CD14-positive monocyte (primary cell): ENCODE measurements around the gene INO80. TPM values are rescaled to one million over a fixed set of nuclear protein-coding genes. Genes with fewer than 3 reads are reported as not detected.

Experiments
- DNase-seq, 3 donors: peaks; one replicate each; pipeline ENCODE4 v3.0.0-alpha.2; 2011 to 2022
- H2AFZ ChIP-seq: 2 replicates; pipeline ENCODE4 v1.6.0; 2012; ENCODE audit warnings: mild to moderate bottlenecking, low read depth, low read length, inconsistent platforms; ENCODE audit not compliant: insufficient read depth, poor library complexity, severe bottlenecking
- H3K27ac ChIP-seq, 2 donors: 1 replicate in 1 of 2; 2 replicates in 1 of 2; pipeline ENCODE4 v1.5.1; 2012 to 2013; ENCODE audit warnings: low read length in 2 of 2, control low read depth in 1 of 2, inconsistent platforms in 1 of 2, low read depth in 1 of 2, mild to moderate bottlenecking in 1 of 2
- H3K27me3 ChIP-seq, 2 donors: one replicate each; pipeline versions ENCODE4 v1.6.0 to v1.6.1; 2011 to 2013; ENCODE audit warnings: low read length in 2 of 2; ENCODE audit not compliant: control insufficient read depth in 2 of 2, insufficient read depth in 2 of 2
- H3K36me3 ChIP-seq, 2 donors: replicated peaks in 1 of 2; 1 replicate in 1 of 2; 2 replicates in 1 of 2; pipeline versions ENCODE4 v1.5.1 to v1.6.1; 2012 to 2013; ENCODE audit warnings: low read length in 2 of 2, control low read depth in 1 of 2, inconsistent platforms in 1 of 2, mild to moderate bottlenecking in 1 of 2; ENCODE audit not compliant: insufficient read depth in 2 of 2, control insufficient read depth in 1 of 2
- H3K4me1 ChIP-seq, 2 donors: 1 replicate in 1 of 2; 2 replicates in 1 of 2; pipeline versions ENCODE4 v1.5.1 to v1.6.1; 2012 to 2013; ENCODE audit warnings: low read length in 2 of 2, control low read depth in 1 of 2, inconsistent platforms in 1 of 2, mild to moderate bottlenecking in 1 of 2, moderate library complexity in 1 of 2; ENCODE audit not compliant: insufficient read depth in 2 of 2, control insufficient read depth in 1 of 2
- H3K4me2 ChIP-seq: replicated peaks from 2 replicates; pipeline ENCODE3; 2012; ENCODE audit warnings: low read length, moderate library complexity, mild to moderate bottlenecking; ENCODE audit not compliant: poor library complexity, severe bottlenecking; ENCODE audit errors: extremely low read depth
- H3K4me3 ChIP-seq, 3 experiments: fragments of 200-600 bp in 1 of 3; sonication (generic) in 1 of 3; replicated peaks in 1 of 3; 1 replicate in 2 of 3; 2 replicates in 1 of 3; pipeline ENCODE4 v1.5.1; 2011 to 2013; ENCODE audit warnings: low read length in 3 of 3, mild to moderate bottlenecking in 3 of 3, control low read depth in 2 of 3, low read depth in 2 of 3, inconsistent platforms in 1 of 3, moderate library complexity in 1 of 3
- H3K79me2 ChIP-seq: 2 replicates; pipeline ENCODE4 v1.6.0; 2012; ENCODE audit warnings: mild to moderate bottlenecking, control low read depth, inconsistent platforms, low read length, moderate library complexity; ENCODE audit not compliant: insufficient read depth
- H3K9ac ChIP-seq: 2 replicates; pipeline ENCODE4 v1.6.0; 2017; ENCODE audit warnings: low read length, mild to moderate bottlenecking; ENCODE audit not compliant: insufficient read depth, poor library complexity, severe bottlenecking
- H3K9me3 ChIP-seq, 2 donors: replicated peaks in 1 of 2; 1 replicate in 1 of 2; 2 replicates in 1 of 2; pipeline versions ENCODE4 v1.5.1 to v1.6.1; 2012 to 2013; ENCODE audit warnings: low read length in 2 of 2, control low read depth in 1 of 2; ENCODE audit not compliant: control insufficient read depth in 1 of 2, insufficient read depth in 1 of 2
- H4K20me1 ChIP-seq: 2 replicates; pipeline ENCODE4 v1.6.0; 2012; ENCODE audit warnings: mild to moderate bottlenecking, low read length, control low read depth, moderate library complexity; ENCODE audit not compliant: insufficient read depth
- H3K27ac Mint-ChIP-seq, 7 donors: one replicate each; pipeline ENCODE4 v1.8.0; 2020; ENCODE audit warnings: mild to moderate bottlenecking in 7 of 7, mixed read lengths in 7 of 7, moderate library complexity in 6 of 7, inconsistent platforms in 2 of 7
- H3K27me3 Mint-ChIP-seq, 3 donors: one replicate each; pipeline ENCODE4 v1.8.0; 2021 to 2022; ENCODE audit warnings: low read depth in 3 of 3, mild to moderate bottlenecking in 3 of 3, mixed read lengths in 3 of 3, moderate library complexity in 3 of 3, inconsistent platforms in 1 of 3
- H3K36me3 Mint-ChIP-seq, 2 donors: one replicate each; pipeline ENCODE4 v1.8.0; 2020; ENCODE audit warnings: mixed read lengths in 2 of 2, inconsistent platforms in 1 of 2, mild to moderate bottlenecking in 1 of 2
- H3K4me1 Mint-ChIP-seq: one replicate; pipeline ENCODE4 v1.8.0; 2020; ENCODE audit warnings: mild to moderate bottlenecking, mixed read lengths
- H3K4me3 Mint-ChIP-seq, 2 donors: one replicate each; pipeline ENCODE4 v1.8.0; 2020; ENCODE audit warnings: mild to moderate bottlenecking in 2 of 2, mixed read lengths in 2 of 2, moderate library complexity in 1 of 2
- H3K9me3 Mint-ChIP-seq, 7 donors: one replicate each; pipeline ENCODE4 v1.8.0; 2020 to 2022; ENCODE audit warnings: mixed read lengths in 7 of 7, mild to moderate bottlenecking in 6 of 7, moderate library complexity in 6 of 7, inconsistent platforms in 2 of 7
- CTCF ChIP-seq: fragments of 200-600 bp; IDR thresholded peaks from one replicate; pipeline ENCODE4 v1.8.0; 2022; ENCODE audit warnings: antibody characterized with exemption, mild to moderate bottlenecking
- WGBS: methylation state at CpG from one replicate; pipeline ENCODE4 v1.1.5; 2013; ENCODE audit warnings: missing lambda C conversion rate; ENCODE audit not compliant: insufficient coverage; 5-methylcytosine and 5-hydroxymethylcytosine counted together
- intact Hi-C, 2 donors: fragments of 100-400 bp; cut with micrococcal nuclease; formaldehyde crosslinking; loops; one replicate each; pipeline versions ENCODE4 v1.15.0 to v1.15.1; 2023
- polyA plus RNA-seq, 3 donors: library from polyadenylated mRNA; depleted of rRNA in 1 of 3; unstranded in 2 of 3; stranded (reverse) in 1 of 3; fragments of 300-500 nt in 2 of 3; fragments of >200 nt in 1 of 3; fragmentation: Illumina TruSeq in 2 of 3; gene quantifications; 1 replicate in 2 of 3; 2 replicates in 1 of 3; pipeline ENCODE4 v1.2.3, GENCODE V29; 2012 to 2021

INO80 gene
- polyA plus RNA-seq, 3 donors = 2.3 to 13.1 (median 2.4) TPM

GRCh38 chr15:40990789-40991188 lies 125.3 kb downstream of the INO80 start:
- WGBS = no CpG with 5 or more reads among the region's 1 CpG
- H3K27me3 ChIP-seq = no peaks in the 10 kb centered on the region
- no peak for DNase-seq
- no peaks in the 10 kb centered on the region for H3K27me3 Mint-ChIP-seq
- H4K20me1 ChIP-seq = no peaks in the 10 kb centered on the region
- no peak overlapping the region for H3K4me3 Mint-ChIP-seq
- no peaks in the 10 kb centered on the region for H3K9me3 Mint-ChIP-seq
- H3K4me2 ChIP-seq = no peak overlapping the region
- H3K4me3 ChIP-seq = no peak overlapping the region
- no peak for TF ChIP-seq CTCF
- no peak overlapping the region for H2AFZ ChIP-seq
- H3K9me3 ChIP-seq = no peaks in the 10 kb centered on the region
- H3K27ac Mint-ChIP-seq = no peak overlapping the region
- H3K4me1 ChIP-seq = no peaks in the 10 kb centered on the region
- peaks cover 82 to 98% of the 10 kb centered on the region in 2 donors for H3K36me3 ChIP-seq
- no peaks in the 10 kb centered on the region for H3K4me1 Mint-ChIP-seq
- H3K79me2 ChIP-seq = no peaks in the 10 kb centered on the region
- intact Hi-C loops = no loop called here
- no peak overlapping the region for H3K27ac ChIP-seq
- H3K36me3 Mint-ChIP-seq = peaks cover 87 to 88% of the 10 kb centered on the region in 2 donors
- no peak overlapping the region for H3K9ac ChIP-seq

- Histone ChIP-seq H3K4me2 (no peak overlapping the region), H3K27me3 (no peaks in the 10 kb centered on the region), H4K20me1 (no peaks in the 10 kb centered on the region), H3K4me3 (no peak overlapping the region), H3K79me2 (no peaks in the 10 kb centered on the region), H3K36me3 (peaks cover 82 to 98% of the 10 kb centered on the region in 2 donors), H3K9ac (no peak overlapping the region), H3K4me1 (no peaks in the 10 kb centered on the region), H3K27ac (no peak overlapping the region), H3K9me3 (no peaks in the 10 kb centered on the region), H2AFZ (no peak overlapping the region)
- no peak for DNase-seq
- Mint-ChIP-seq H3K27ac (no peak overlapping the region), H3K4me3 (no peak overlapping the region), H3K9me3 (no peaks in the 10 kb centered on the region), H3K4me1 (no peaks in the 10 kb centered on the region), H3K36me3 (peaks cover 87 to 88% of the 10 kb centered on the region in 2 donors), H3K27me3 (no peaks in the 10 kb centered on the region)
- no peak for TF ChIP-seq CTCF
- intact Hi-C loops = no loop called here
Observed at GRCh38 chr15:40990080-40990479, 126.0 kb downstream of the INO80 start.
